Mucosa of descending colon (tissue), 3 donors: ENCODE data around the gene MCHR1. TPM values are rescaled to one million over a fixed set of nuclear protein-coding genes. Genes with fewer than 3 reads are reported as not detected.
"Not testable (repeated sequence)": the region's sequence is repeated elsewhere in the genome, so short reads cannot be mapped to it uniquely, and the experiment has no call there.

Experiments used
- ATAC-seq: fragments of 200-7000 bp; cut with Tn5 transposase; one replicate; pipeline ENCODE4 v1.9.1; 2020; ENCODE audit warnings: mild to moderate bottlenecking, moderate library complexity
- DNase-seq, 3 donors: peaks; one replicate each; pipeline ENCODE4 v3.0.0-alpha.2; 2020
- H3K36me3 ChIP-seq: fragments of 200-600 bp; one replicate; pipeline ENCODE4 v1.8.0; 2021; ENCODE audit warnings: low read depth, mild to moderate bottlenecking
- H3K4me1 ChIP-seq: fragments of 200-600 bp; one replicate; pipeline ENCODE4 v1.8.0; 2021; ENCODE audit warnings: low read depth, mild to moderate bottlenecking
- H3K4me3 ChIP-seq: fragments of 200-600 bp; one replicate; pipeline ENCODE4 v1.8.0; 2021; ENCODE audit warnings: mild to moderate bottlenecking
- H3K9me3 ChIP-seq: fragments of 200-600 bp; one replicate; pipeline ENCODE4 v1.8.0; 2021; ENCODE audit warnings: mild to moderate bottlenecking
- CTCF ChIP-seq: fragments of 200-600 bp; IDR thresholded peaks from one replicate; pipeline ENCODE4 v1.8.0; 2022; ENCODE audit warnings: antibody characterized with exemption, mild to moderate bottlenecking
- intact Hi-C, 2 donors: fragments of 100-400 bp; cut with DNase I in 1 of 2; cut with micrococcal nuclease in 1 of 2; formaldehyde crosslinking; loops; one replicate each; pipeline versions ENCODE4 v1.11.0 to v1.11.1; 2022; cut with DNase I, micrococcal nuclease
- total RNA-seq, 3 donors: library from RNA; stranded (reverse); fragmentation: NEBNext Ultra II Directional in 2 of 3; extraction: Animal tissue kit (Norgen Biotek cat#: 25700) in 2 of 3; gene quantifications; one replicate each; pipeline versions ENCODE4 v1.2.1 to v1.2.4, GENCODE V29; 2021 to 2023
- donor health status: DM: no; HTN: no; CAD: no; lungs with moderate emphysema.
- donor health status: DM: no; HTN: no; CAD: no.
- donor health status: DM: no; HTN: yes; CAD: no.

The MCHR1 gene
- total RNA-seq, 3 donors from 2014 or later = 0.41 TPM; not detected in 2

DNA sequence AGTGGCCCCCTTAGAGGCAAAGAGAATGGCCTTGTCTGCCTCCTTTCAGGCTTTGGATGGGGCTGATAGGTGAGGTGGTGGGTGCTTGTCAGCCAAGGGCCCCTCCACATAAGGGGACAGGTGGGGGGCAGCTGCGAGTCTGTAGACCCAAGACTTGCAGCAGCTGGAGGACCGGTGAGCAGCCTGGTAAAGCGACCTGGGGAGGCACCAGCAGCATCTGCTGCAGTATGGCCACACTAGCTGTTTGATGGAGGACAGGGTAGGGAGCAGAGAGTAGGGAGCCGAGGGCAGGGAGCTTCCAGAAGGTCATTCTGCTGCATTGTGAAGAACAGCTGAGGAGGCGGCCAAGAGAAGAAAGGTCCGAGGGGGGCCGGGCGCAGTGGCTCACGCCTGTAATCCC, 25.9 kb upstream of the MCHR1 start:
- Histone ChIP-seq H3K4me3 (no peak overlapping the region), H3K9me3 (no peaks in the 10 kb centered on the region), H3K4me1 (peaks cover 6% of the 10 kb centered on the region), H3K36me3 (no peaks in the 10 kb centered on the region)
- DNase-seq (no peak), ATAC-seq (no peak)
- TF ChIP-seq CTCF = no peak
- intact Hi-C loops = no loop called here

DNA sequence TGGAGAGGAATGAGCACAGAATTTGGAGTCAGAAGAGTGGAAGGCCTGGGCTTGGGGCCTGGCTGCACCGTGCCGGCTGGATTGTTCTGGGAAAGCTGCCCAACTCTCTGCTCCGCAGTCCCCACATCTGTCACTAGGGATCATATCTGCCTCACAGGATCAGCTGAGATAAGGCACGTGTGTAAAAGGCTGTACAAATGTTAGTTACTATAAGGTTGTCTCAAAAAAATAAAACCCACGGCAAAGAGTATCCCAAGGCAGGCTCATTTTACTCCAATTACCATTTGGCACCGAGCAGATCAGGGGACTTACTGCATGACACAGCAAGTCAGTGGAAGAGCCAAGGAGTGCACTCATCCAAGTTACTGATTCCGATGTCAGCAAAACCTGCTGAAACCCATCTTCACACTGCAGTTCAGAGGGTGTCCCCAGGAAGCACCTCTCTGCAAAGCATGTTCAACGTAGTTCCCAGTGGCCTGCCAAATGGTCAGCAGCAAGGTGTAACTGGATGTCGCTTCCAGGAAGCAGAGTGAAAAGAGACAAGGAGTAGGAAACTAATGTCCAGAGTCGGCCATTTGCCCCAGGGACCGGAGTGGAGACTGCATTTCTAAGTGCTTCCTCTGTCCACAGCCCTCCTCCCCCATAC, 24.6 kb upstream of the MCHR1 start:
- H3K9me3 ChIP-seq = no peaks in the 10 kb centered on the region
- no peak overlapping the region for H3K4me3 ChIP-seq
- ATAC-seq (peak; percentile 48), DNase-seq (peak in 2 of 3 donors; percentile 39 to 53)
- no peaks in the 10 kb centered on the region for H3K36me3 ChIP-seq
- peaks cover 6% of the 10 kb centered on the region for H3K4me1 ChIP-seq
- intact Hi-C loops = no loop called here
- TF ChIP-seq CTCF = no peak

- ATAC-seq, H3K9me3 ChIP-seq, H3K4me3 ChIP-seq, H3K36me3 ChIP-seq, intact Hi-C loops, H3K4me1 ChIP-seq, DNase-seq: not testable (repeated sequence)
These were observed 23.3 kb upstream of the MCHR1 start for GRCh38 chr22:40655941-40656340.

- H3K9me3 ChIP-seq, H3K4me1 ChIP-seq, intact Hi-C loops, ATAC-seq, H3K36me3 ChIP-seq, DNase-seq, H3K4me3 ChIP-seq: not testable (repeated sequence)
These were observed 22.6 kb upstream of the MCHR1 start for GRCh38 chr22:40656651-40657050.

GRCh38 chr22:40659166-40659565, 20.1 kb upstream of the MCHR1 start:
- DNase-seq = no peak
- Histone ChIP-seq H3K36me3 (no peaks in the 10 kb centered on the region), H3K4me3 (no peak overlapping the region), H3K4me1 (no peaks in the 10 kb centered on the region), H3K9me3 (no peaks in the 10 kb centered on the region)
- no peak for ATAC-seq
- intact Hi-C loops = no loop called here
- no peak for TF ChIP-seq CTCF

DNA sequence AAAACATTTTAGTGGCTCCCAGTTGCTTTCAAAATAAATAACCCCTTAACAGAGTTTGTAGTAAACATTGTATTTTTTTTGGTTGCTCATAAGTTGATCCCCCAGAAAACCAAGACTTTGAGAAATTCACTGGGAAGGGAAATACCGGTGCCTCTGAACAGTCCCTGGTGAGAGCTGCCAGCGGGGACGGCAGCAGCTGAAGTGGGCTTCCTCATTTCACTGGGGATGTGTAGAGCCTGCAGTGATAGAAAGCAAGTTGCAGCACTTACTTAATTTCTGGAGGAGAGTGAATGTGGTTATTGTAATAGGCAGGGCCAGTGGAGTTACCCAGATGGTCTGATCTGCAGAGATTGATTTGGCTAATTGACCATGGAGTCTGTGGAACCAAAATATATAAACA, 18.6 kb upstream of the MCHR1 start:
- no peak for DNase-seq
- intact Hi-C loops = no loop called here
- TF ChIP-seq CTCF = no peak
- Histone ChIP-seq H3K4me1 (no peaks in the 10 kb centered on the region), H3K36me3 (no peaks in the 10 kb centered on the region), H3K9me3 (no peaks in the 10 kb centered on the region), H3K4me3 (no peak overlapping the region)
- no peak for ATAC-seq

- intact Hi-C loops = no loop called here
- Histone ChIP-seq H3K4me1 (no peaks in the 10 kb centered on the region), H3K36me3 (no peaks in the 10 kb centered on the region), H3K4me3 (no peak overlapping the region), H3K9me3 (no peaks in the 10 kb centered on the region)
- ATAC-seq (no peak), DNase-seq (no peak)
- no peak for TF ChIP-seq CTCF
These were observed 17.6 kb upstream of the MCHR1 start for GRCh38 chr22:40661671-40662070.
